Bone marrow (tissue), 2 donors: ENCODE data around the gene NR1H3.

ENCODE experiments used
- DNase-seq, 2 donors: peaks; one replicate each; lab custom pipeline; 2025; lab: John Stamatoyannopoulos, UW

The NR1H3 gene

DNA sequence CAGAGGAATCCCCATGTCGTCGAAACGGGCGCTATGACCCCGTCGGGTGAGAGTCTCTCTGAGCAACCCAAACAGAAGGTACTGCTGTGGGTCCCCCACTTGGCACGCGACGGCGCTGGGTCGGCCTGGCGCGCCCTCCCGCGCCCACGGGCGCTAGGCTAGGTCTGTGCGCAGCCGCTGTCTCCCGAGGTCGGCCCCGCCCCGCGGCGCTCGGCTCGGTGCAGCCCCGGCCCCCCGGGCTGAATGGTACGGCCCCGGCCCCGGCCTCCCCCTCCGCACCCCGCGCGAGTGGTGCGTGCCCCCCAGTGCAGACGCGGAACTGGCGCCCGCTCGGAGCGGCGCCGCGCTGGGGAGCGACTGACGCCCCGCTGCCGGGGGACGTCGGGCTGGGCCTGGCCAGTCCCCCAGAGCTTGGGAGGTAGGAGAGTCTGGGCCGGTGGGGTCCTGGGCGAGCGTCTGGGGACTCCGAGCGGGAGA, 12.1 kb downstream of the NR1H3 start, which contains the start of gene MADD:
Gene MADD (plus strand): TSS at position 305 of the 477 bp plus-strand sequence.
- DNase-seq: peak; percentile 83 to 92

DNA sequence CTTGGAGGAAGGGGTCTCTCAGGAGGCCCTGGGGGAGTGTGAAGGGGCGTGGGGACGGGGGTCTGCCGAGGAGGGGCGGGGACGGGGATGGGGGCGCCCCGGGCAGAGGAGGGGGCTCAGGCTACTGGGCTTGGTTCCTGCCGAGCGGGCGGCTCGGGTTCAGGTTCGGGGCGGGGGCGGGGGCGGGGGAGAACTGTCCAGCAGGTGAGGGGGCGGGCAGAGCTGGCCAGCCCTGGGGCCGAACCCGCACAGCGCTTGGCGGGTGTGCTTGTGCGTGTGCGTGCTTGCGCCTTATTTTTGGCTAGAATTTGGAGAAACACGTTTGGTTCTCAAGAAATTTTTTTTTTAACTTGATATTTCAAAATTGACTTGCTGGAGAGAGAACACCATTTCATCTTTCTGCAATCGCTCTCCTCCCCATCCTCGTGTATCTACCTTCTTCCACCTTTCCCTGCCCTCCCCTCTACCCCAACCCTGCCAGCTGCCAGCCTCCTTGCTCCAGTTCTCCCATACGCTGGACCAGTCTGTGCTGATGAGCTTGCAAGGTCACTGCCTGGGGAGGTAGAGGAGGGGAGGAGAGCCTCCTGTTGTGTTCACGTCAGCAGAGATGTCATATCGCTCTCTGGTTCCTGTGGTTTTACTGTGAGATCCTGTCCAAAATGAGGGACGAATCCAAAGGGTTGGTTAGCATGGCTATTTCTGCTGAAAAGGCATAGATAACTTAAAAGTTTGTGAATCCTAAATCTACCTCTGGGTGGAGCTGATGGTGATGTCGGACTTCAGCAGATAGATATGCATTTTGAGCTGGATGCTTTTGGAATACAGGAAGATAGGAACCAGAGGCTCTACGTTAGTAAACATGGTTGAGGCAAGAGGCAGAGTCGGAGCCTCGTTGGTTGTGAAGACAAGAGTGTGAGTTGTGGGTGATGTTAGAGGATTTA, 12.8 kb downstream of the NR1H3 start:
- DNase-seq: no peak

- DNase-seq: no peak
Observed at GRCh38 chr11:47271328-47271727, 13.5 kb downstream of the NR1H3 start.

DNA sequence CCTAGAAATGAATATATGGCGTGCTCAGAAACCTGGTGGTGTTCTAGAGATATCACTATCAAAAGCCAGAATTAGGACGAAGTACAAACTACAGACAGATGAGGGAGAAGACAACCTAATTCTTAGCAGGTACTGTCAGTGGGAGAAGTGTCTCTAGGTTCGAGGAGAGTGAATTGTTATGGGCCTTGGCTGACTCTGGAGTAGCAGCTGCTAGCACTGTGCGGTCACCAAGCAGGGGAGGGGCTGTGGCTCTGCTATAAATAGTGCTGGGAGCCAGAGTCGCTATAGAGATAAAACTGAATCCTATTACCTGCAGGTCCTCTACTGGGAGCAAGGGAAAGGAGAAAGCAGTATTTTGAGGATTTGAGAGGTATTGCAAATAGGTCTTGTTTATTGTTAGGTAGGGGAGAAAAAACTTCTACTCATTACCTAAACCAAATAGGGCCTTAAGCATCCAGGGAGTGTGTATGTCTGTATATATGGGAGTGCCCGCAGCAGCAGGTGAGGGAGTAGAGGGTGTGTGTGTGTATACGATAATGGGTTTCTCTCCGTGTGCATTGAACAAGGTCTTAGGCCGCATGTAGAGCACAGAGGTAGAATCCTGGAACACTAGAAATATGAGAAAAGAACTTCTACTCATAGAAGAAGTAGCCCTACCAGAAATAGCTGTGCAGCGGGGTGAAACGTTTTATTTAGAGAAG, 14.3 kb downstream of the NR1H3 start:
- no peak for DNase-seq

DNA sequence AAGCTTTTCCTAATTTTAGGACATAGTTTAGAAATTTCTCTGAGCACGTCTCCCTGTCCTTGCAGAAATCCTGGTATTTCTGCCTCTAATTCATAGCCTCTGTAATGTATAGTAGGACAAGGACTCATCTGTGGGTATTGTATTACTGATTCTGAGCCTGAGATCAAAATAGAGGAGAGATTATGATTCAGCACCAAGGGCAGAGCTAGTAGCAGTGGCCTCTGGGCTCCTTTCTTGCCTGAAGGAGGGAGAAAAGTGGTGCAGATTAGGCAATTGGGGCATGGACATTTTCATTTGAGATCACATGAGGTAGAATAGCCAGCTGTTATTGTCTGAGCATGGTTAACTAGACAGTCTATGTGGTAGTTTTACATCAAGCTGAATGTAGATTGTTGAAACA, 14.9 kb downstream of the NR1H3 start:
- no peak for DNase-seq

DNA sequence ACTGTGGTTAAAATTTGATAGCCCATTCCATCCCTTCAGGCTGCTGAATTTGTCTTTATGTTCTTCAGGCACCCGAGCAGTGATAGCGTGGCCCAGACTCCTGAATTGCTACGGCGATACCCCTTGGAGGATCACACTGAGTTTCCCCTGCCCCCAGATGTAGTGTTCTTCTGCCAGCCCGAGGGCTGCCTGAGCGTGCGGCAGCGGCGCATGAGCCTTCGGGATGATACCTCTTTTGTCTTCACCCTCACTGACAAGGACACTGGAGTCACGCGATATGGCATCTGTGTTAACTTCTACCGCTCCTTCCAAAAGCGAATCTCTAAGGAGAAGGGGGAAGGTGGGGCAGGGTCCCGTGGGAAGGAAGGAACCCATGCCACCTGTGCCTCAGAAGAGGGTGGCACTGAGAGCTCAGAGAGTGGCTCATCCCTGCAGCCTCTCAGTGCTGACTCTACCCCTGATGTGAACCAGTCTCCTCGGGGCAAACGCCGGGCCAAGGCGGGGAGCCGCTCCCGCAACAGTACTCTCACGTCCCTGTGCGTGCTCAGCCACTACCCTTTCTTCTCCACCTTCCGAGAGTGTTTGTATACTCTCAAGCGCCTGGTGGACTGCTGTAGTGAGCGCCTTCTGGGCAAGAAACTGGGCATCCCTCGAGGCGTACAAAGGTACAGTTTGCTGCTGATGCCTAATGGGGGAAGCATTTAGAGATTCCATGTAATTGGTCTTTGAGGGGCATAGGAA, 16.9 kb downstream of the NR1H3 start:
- DNase-seq: no peak

DNA sequence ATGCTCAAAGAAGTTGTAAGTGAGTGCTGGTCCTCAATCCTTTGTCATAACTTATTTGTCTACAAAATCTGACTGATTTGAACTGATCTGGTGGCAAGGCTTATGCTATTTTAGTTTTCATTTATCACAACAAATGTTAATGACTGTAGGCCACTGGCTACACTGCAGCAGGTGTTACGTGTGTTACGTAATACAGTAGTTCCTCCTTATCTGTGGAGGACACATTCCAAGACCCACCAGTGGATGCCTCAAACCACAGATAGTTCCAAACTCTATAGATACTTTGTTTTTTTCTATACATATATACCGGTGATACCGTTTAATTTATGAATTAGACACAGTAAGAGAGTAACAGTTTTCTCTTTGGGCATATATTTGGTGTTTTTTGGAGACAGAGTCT, 19.1 kb downstream of the NR1H3 start:
- no peak for DNase-seq

DNA sequence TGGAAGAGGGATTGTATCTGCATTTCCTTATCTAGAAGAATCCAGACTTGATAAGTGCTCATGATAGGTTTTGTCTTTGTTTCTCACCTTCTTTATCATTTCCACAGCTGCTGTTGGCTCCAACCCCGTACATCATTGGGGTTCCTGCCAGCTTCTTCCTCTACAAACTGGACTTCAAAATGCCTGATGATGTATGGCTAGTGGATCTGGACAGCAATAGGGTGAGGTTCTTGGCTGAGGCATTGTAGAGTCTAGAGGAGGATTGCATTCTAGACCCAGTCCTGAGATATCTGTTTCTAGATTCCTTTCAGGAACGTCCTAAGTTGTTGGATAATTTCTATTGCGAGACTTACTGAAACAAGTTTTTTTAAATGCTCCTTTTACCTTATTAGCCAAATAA, 20.3 kb downstream of the NR1H3 start:
- DNase-seq: no peak

GRCh38 chr11:47278769-47279168, 21.0 kb downstream of the NR1H3 start:
- DNase-seq: no peak

GRCh38 chr11:47280099-47280498, 22.3 kb downstream of the NR1H3 start:
- no peak for DNase-seq

GRCh38 chr11:47280860-47281259, 23.1 kb downstream of the NR1H3 start:
- no peak for DNase-seq

GRCh38 chr11:47282462-47282861, 24.7 kb downstream of the NR1H3 start:
- DNase-seq: no peak

GRCh38 chr11:47284151-47284550, 26.4 kb downstream of the NR1H3 start:
- DNase-seq: no peak

DNA sequence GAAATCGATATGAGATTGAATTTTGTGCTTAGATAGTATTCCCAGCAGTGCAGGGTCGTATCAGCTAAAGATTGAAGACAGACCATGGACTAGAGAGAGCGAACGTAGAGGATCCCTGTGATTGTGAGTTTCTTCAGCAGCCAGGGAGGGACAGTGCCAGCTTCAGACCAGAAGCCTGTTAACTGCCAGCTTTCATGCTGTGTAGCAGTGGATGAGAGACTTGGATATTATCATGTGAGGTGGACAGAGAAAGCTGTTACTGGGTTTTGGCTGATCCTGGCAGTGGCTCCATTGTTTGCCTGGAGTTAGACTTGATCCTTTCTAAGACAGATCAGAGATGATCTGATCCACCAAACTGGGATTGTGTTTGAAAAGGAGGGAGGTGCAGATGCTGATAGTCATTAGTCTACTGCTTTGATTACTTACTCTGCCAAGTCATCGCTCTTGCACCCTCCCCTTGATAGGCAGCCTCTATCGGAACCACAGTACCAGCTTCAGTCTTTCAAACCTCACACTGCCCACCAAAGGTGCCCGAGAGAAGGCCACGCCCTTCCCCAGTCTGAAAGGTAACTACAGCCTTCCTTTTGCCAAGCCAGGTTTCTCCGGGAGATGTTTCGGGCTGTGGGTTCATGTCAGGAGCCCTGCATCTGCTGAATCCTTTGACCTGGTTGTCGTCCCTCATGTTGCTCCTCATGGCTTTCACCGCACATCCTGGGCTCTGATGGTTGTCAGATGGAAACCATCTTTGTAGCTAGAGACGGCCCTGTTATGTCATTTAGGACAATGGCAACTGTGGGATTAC, 28.4 kb downstream of the NR1H3 start:
- no peak for DNase-seq

GRCh38 chr11:47288066-47288465, 30.3 kb downstream of the NR1H3 start:
- DNase-seq: no peak

- DNase-seq: no peak
Observed at GRCh38 chr11:47289856-47290255, 32.1 kb downstream of the NR1H3 start.

DNA sequence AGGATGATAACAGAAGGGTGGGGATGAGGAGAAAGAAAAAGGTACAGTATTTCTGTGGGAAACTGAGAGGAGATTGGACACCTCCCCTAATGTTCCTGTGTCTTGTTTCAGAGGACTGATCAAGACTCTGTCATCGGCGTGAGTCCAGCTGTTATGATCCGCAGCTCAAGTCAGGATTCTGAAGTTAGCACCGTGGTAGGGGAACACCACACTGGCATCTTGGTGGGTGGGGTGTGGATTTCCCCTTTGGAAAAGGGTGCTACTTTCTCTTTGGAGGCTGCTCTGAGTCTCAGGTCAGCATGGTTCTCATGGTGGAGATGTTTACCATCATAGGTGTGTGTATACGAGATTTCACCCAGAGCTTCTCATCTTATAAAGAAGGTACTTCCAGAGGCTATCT, 37.6 kb downstream of the NR1H3 start:
- no peak for DNase-seq

- no peak for DNase-seq
Observed at GRCh38 chr11:47296045-47296444, 38.2 kb downstream of the NR1H3 start.

- DNase-seq: no peak
Observed at GRCh38 chr11:47299078-47299477, 41.3 kb downstream of the NR1H3 start.

DNA sequence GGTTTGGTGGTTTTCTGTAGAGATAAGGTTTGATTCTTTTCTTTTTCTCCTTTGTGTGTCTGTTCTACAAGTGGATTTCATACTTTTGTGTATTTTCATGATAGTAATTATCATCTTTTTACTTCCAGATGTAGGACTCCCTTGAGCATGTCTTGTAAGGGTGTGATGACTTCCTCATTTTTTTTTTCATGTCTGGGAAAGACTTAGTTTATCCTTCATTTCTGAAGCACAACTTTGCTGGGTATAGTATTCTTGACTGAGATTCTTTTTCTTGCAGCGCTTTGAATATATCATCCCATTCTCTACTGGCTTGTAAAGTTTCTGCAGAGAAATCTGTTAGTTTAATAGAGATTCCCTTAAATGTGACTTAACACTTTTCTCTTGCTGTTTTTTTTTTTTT, 45.1 kb downstream of the NR1H3 start:
- no peak for DNase-seq

DNA sequence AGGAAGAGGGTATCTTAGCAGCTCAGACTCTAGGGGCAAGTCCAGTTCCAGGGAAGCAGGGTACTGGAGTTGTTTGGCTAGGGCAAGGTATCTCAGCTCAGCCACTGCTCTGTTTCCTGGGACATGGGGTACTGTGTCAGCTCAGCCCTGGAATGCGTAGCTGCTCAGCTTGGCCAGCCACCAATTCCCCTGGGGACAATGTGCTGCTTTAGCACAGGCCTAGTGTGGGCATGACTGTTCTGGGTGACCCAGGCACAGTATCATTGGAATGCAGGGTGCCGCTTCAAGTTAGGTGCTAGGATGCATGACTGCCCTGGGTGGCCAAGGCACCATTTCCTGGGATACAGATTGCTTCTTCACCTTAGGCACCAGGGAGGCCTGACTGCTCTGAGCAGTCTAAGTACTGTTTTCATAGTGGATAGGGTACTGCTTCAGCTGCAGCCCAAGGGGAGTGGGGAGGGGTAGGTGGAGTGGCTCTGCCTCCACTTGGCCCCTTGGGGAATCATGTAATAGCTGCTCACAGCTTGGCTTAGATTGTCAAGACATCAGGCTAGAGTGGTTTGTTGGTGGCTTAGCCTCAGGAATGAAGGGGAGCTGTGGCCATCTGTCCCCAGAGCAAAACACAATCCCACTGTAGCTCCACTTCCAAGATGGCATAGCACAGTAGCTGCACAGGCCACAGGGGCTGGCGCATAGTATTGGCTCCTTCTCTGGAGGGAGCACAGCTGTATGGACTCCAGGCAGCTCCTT, 48.1 kb downstream of the NR1H3 start:
- no peak for DNase-seq
